ENCODE measurements around the gene ACER1.

Gene ACER1

GRCh38 chr19:6374161-6374709, 40.8 kb upstream of the ACER1 start:
- Histone ChIP-seq H4K20me1 (ENCODE audit: insufficient read depth, low read length) (no peaks in the 10 kb centered on the region; the same call in 1 of the 2 replicates), H3K79me2 (ENCODE audit: insufficient read depth, low read length) (peaks cover 9% of the 10 kb centered on the region; the same call in 1 of the 2 replicates), H3K9me3 (ENCODE audit: insufficient read depth, low read length, severe bottlenecking) (no peaks in the 10 kb centered on the region), H3K4me2 (ENCODE audit: insufficient read depth, low read length) (peak overlapping the region; percentile 67), H3K4me1 (ENCODE audit: insufficient read depth, low read length) (peaks cover 20% of the 10 kb centered on the region), H2AFZ (ENCODE audit: low read depth, low read length) (no peak overlapping the region), H3K27me3 (ENCODE audit: insufficient read depth, low read length, poor library complexity) (no peaks in the 10 kb centered on the region), H3K27ac (ENCODE audit: low read length) (peak overlapping the region; percentile 49), H3K4me3 (ENCODE audit: low read depth in 1 of 2, low read length in 2 of 2) (peak overlapping the region in 1 of 2 experiments; percentile 54; a peak in 3 of 4 replicates), H3K9ac (ENCODE audit: low read depth, low read length) (peak overlapping the region; percentile 41), H3K36me3 (ENCODE audit: insufficient read depth, low read length) (peaks cover 21% of the 10 kb centered on the region)
- TF ChIP-seq CTCF (IDR thresholded peaks at IDR 0.05; ENCODE audit: borderline replicate concordance, extremely low read depth, low read length, poor library complexity, severe bottlenecking) (no peak), EZH2 (IDR thresholded peaks at IDR 0.05; ENCODE audit: borderline replicate concordance, low read depth, low read length, severe bottlenecking) (no peak)
- DNase-seq (no peak), ATAC-seq (ENCODE audit: insufficient read depth, low read depth) (no peak)

- ATAC-seq (ENCODE audit: insufficient read depth, low read depth): no peak
- Histone ChIP-seq H3K9me3 (ENCODE audit: insufficient read depth, low read length, severe bottlenecking) (no peaks in the 10 kb centered on the region), H3K9ac (ENCODE audit: low read depth, low read length) (peak overlapping the region; percentile 41), H3K27ac (ENCODE audit: low read length) (peak overlapping the region; percentile 49), H2AFZ (ENCODE audit: low read depth, low read length) (peak overlapping the region; percentile 4), H3K79me2 (ENCODE audit: insufficient read depth, low read length) (peaks cover 9% of the 10 kb centered on the region; the same call in 1 of the 2 replicates), H3K4me3 (ENCODE audit: low read depth in 1 of 2, low read length in 2 of 2) (peak overlapping the region; percentile 4 to 54; a peak in 3 of 4 replicates), H3K36me3 (ENCODE audit: insufficient read depth, low read length) (peaks cover 19% of the 10 kb centered on the region), H4K20me1 (ENCODE audit: insufficient read depth, low read length) (no peaks in the 10 kb centered on the region; the same call in 1 of the 2 replicates), H3K27me3 (ENCODE audit: insufficient read depth, low read length, poor library complexity) (no peaks in the 10 kb centered on the region), H3K4me2 (ENCODE audit: insufficient read depth, low read length) (peak overlapping the region; percentile 67), H3K4me1 (ENCODE audit: insufficient read depth, low read length) (peaks cover 20% of the 10 kb centered on the region)
- DNase-seq: no peak
- TF ChIP-seq EZH2 (IDR thresholded peaks at IDR 0.05; ENCODE audit: borderline replicate concordance, low read depth, low read length, severe bottlenecking): no peak
- no peak for TF ChIP-seq CTCF (IDR thresholded peaks at IDR 0.05; ENCODE audit: borderline replicate concordance, extremely low read depth, low read length, poor library complexity, severe bottlenecking)
Measured at GRCh38 chr19:6373813-6374108, 40.3 kb upstream of the ACER1 start.

- H2AFZ ChIP-seq (ENCODE audit: low read depth, low read length): peak overlapping the region; percentile 93
- ATAC-seq (ENCODE audit: insufficient read depth, low read depth) (peak; percentile 68), DNase-seq (peak; percentile 99)
- TF ChIP-seq CTCF (IDR thresholded peaks at IDR 0.05; ENCODE audit: borderline replicate concordance, extremely low read depth, low read length, poor library complexity, severe bottlenecking) (no peak), EZH2 (IDR thresholded peaks at IDR 0.05; ENCODE audit: borderline replicate concordance, low read depth, low read length, severe bottlenecking) (no peak)
- peak overlapping the region; percentile 72 to 84 for H3K4me3 ChIP-seq (ENCODE audit: low read depth in 1 of 2, low read length in 2 of 2)
- H3K27me3 ChIP-seq (ENCODE audit: insufficient read depth, low read length, poor library complexity): no peaks in the 10 kb centered on the region
- H3K36me3 ChIP-seq (ENCODE audit: insufficient read depth, low read length): peaks cover 24% of the 10 kb centered on the region
- peaks cover 20% of the 10 kb centered on the region for H3K4me1 ChIP-seq (ENCODE audit: insufficient read depth, low read length)
- no peaks in the 10 kb centered on the region for H3K9me3 ChIP-seq (ENCODE audit: insufficient read depth, low read length, severe bottlenecking)
- H3K79me2 ChIP-seq (ENCODE audit: insufficient read depth, low read length): peaks cover 9% of the 10 kb centered on the region; the same call in 1 of the 2 replicates
- peak overlapping the region; percentile 88 for H3K9ac ChIP-seq (ENCODE audit: low read depth, low read length)
- peak overlapping the region; percentile 81 for H3K4me2 ChIP-seq (ENCODE audit: insufficient read depth, low read length)
- H4K20me1 ChIP-seq (ENCODE audit: insufficient read depth, low read length): no peaks in the 10 kb centered on the region; the same call in 1 of the 2 replicates
- peak overlapping the region; percentile 93 for H3K27ac ChIP-seq (ENCODE audit: low read length)
Measured at GRCh38 chr19:6373096-6373812, 39.8 kb upstream of the ACER1 start.

Measured in DND-41 (cell line).